Neural progenitor cell (in vitro differentiated cells): ENCODE results near the gene CKMT2. TPM values are rescaled to one million over a fixed set of nuclear protein-coding genes. Genes with fewer than 3 reads are reported as not detected.

Experiments
- DNase-seq: peaks from one replicate; pipeline ENCODE4 v3.0.0-alpha.2; 2016; ENCODE audit warnings: low spot score
- H2AFZ ChIP-seq: fragments of 200-600 bp; sonication (generic); replicated peaks from 2 replicates; pipeline ENCODE4 v1.6.1; 2016; ENCODE audit warnings: antibody characterized with exemption
- H3F3A ChIP-seq: fragments of 200-600 bp; sonication (generic); 2 replicates; pipeline ENCODE4 v1.6.1; 2016; ENCODE audit warnings: antibody characterized with exemption, low read depth
- H3K27ac ChIP-seq: fragments of 200-600 bp; sonication (generic); 2 replicates; pipeline ENCODE4 v1.5.1; 2016; ENCODE audit warnings: mild to moderate bottlenecking
- H3K27me3 ChIP-seq: fragments of 200-600 bp; sonication (generic); 2 replicates; pipeline ENCODE4 v1.6.1; 2016; ENCODE audit warnings: mild to moderate bottlenecking, moderate library complexity
- H3K36me3 ChIP-seq: fragments of 200-600 bp; sonication (generic); 2 replicates; pipeline ENCODE4 v1.5.1; 2016
- H3K4me1 ChIP-seq: fragments of 200-600 bp; sonication (generic); 2 replicates; pipeline ENCODE4 v1.6.1; 2016; ENCODE audit warnings: mixed run types
- H3K4me2 ChIP-seq: fragments of 200-600 bp; sonication (generic); 2 replicates; pipeline ENCODE4 v1.6.1; 2016
- H3K4me3 ChIP-seq: fragments of 200-600 bp; sonication (generic); 2 replicates; pipeline ENCODE4 v1.5.1; 2016
- H3K79me2 ChIP-seq: fragments of 200-600 bp; sonication (generic); 2 replicates; pipeline ENCODE4 v1.6.1; 2016; ENCODE audit warnings: low read depth
- H3K9ac ChIP-seq: fragments of 200-600 bp; sonication (generic); 2 replicates; pipeline ENCODE4 v1.6.1; 2016
- H3K9me3 ChIP-seq: fragments of 200-600 bp; sonication (generic); 2 replicates; pipeline ENCODE4 v1.5.1; 2016; ENCODE audit warnings: low read depth
- H4K20me1 ChIP-seq: fragments of 200-600 bp; sonication (generic); 2 replicates; pipeline ENCODE4 v1.6.1; 2016; ENCODE audit warnings: low read depth
- H3K27ac Mint-ChIP-seq: 3 replicates; pipeline ENCODE4 v1.8.0; 2021; ENCODE audit warnings: mixed read lengths
- H3K27me3 Mint-ChIP-seq: 2 replicates; pipeline ENCODE4 v1.8.0; 2022; ENCODE audit warnings: low read depth, mild to moderate bottlenecking, inconsistent platforms, moderate library complexity, mixed read lengths; ENCODE audit not compliant: insufficient read depth
- H3K36me3 Mint-ChIP-seq: 3 replicates; pipeline ENCODE4 v1.8.0; 2021; ENCODE audit warnings: mixed read lengths
- H3K4me1 Mint-ChIP-seq: 3 replicates; pipeline ENCODE4 v1.8.0; 2021; ENCODE audit warnings: mixed read lengths
- H3K4me3 Mint-ChIP-seq: 3 replicates; pipeline ENCODE4 v1.8.0; 2021; ENCODE audit warnings: mild to moderate bottlenecking, moderate library complexity, mixed read lengths
- H3K9me3 Mint-ChIP-seq: 3 replicates; pipeline ENCODE4 v1.8.0; 2020; ENCODE audit warnings: mixed read lengths
- CTCF ChIP-seq: fragments of 200-600 bp; sonication (generic); IDR thresholded peaks from 2 replicates; pipeline ENCODE4 v1.5.1; 2017; ENCODE audit warnings: antibody characterized with exemption, mild to moderate bottlenecking
- EZH2 ChIP-seq: fragments of 200-600 bp; sonication (generic); IDR thresholded peaks from 2 replicates; pipeline ENCODE4 v1.6.1; 2017; ENCODE audit warnings: antibody characterized with exemption, mild to moderate bottlenecking, moderate library complexity
- EZH2phosphoT487 ChIP-seq: fragments of 200-600 bp; sonication (generic); IDR thresholded peaks from 2 replicates; pipeline ENCODE4 v1.6.1; 2017; ENCODE audit warnings: antibody characterized with exemption
- small RNA-seq: library from RNA; depleted of rRNA; stranded (forward); fragments of <200 nt; gene quantifications from one replicate; pipeline ENCODE3, GENCODE V24; 2015
- total RNA-seq: library from RNA; depleted of rRNA; stranded (reverse); fragments of >200 nt; gene quantifications from 2 replicates; pipeline ENCODE4 v1.2.3, GENCODE V29; 2015; ENCODE audit warnings: low replicate concordance

Gene CKMT2
- total RNA-seq, 1 donor from 2014 or later, result not detected

- Histone ChIP-seq H4K20me1 (no peaks in the 10 kb centered on the region), H3K4me1 (no peaks in the 10 kb centered on the region), H3K4me3 (no peak overlapping the region), H3K4me2 (no peak overlapping the region), H3K79me2 (no peaks in the 10 kb centered on the region), H2AFZ (no peak overlapping the region), H3F3A (peaks cover 11% of the 10 kb centered on the region), H3K9me3 (no peaks in the 10 kb centered on the region), H3K27me3 (no peaks in the 10 kb centered on the region), H3K27ac (no peak overlapping the region), H3K36me3 (peaks cover 14% of the 10 kb centered on the region), H3K9ac (no peak overlapping the region)
- peaks cover 13% of the 10 kb centered on the region for H3K36me3 Mint-ChIP-seq
- no peaks in the 10 kb centered on the region for H3K27me3 Mint-ChIP-seq
- no peaks in the 10 kb centered on the region for H3K4me1 Mint-ChIP-seq
- no peak overlapping the region for H3K27ac Mint-ChIP-seq
- no peak overlapping the region for H3K4me3 Mint-ChIP-seq
- DNase-seq, result no peak
- H3K9me3 Mint-ChIP-seq, result no peaks in the 10 kb centered on the region
- no peak for TF ChIP-seq CTCF
- TF ChIP-seq EZH2phosphoT487, result no peak
- TF ChIP-seq EZH2, result no peak
These were observed 81.5 kb downstream of the CKMT2 start for GRCh38 chr5:81314581-81314980.

- Histone ChIP-seq H3K27me3 (no peaks in the 10 kb centered on the region), H3K27ac (no peak overlapping the region), H4K20me1 (no peaks in the 10 kb centered on the region), H3K4me1 (no peaks in the 10 kb centered on the region), H3K36me3 (peaks cover 14% of the 10 kb centered on the region), H3K4me3 (no peak overlapping the region), H3K79me2 (no peaks in the 10 kb centered on the region), H3K4me2 (no peak overlapping the region), H3F3A (peaks cover 11% of the 10 kb centered on the region), H2AFZ (no peak overlapping the region), H3K9me3 (no peaks in the 10 kb centered on the region), H3K9ac (no peak overlapping the region)
- Mint-ChIP-seq H3K9me3 (no peaks in the 10 kb centered on the region), H3K27ac (no peak overlapping the region), H3K27me3 (no peaks in the 10 kb centered on the region), H3K4me3 (no peak overlapping the region), H3K36me3 (peaks cover 11% of the 10 kb centered on the region), H3K4me1 (no peaks in the 10 kb centered on the region)
- TF ChIP-seq CTCF (no peak), EZH2phosphoT487 (no peak), EZH2 (no peak)
- no peak for DNase-seq
These were observed 82.2 kb downstream of the CKMT2 start for GRCh38 chr5:81315336-81315735.

GRCh38 chr5:81315830-81316229, 82.7 kb downstream of the CKMT2 start:
- no peak overlapping the region for H3K27ac ChIP-seq
- H3K4me1 ChIP-seq, result no peaks in the 10 kb centered on the region
- peaks cover 11% of the 10 kb centered on the region for H3F3A ChIP-seq
- no peaks in the 10 kb centered on the region for H3K27me3 ChIP-seq
- H3K9ac ChIP-seq, result no peak overlapping the region
- no peaks in the 10 kb centered on the region for H4K20me1 ChIP-seq
- H3K79me2 ChIP-seq, result no peaks in the 10 kb centered on the region
- no peak for DNase-seq
- no peaks in the 10 kb centered on the region for H3K9me3 ChIP-seq
- Mint-ChIP-seq H3K27ac (no peak overlapping the region), H3K36me3 (peaks cover 11% of the 10 kb centered on the region), H3K4me3 (no peak overlapping the region), H3K9me3 (no peaks in the 10 kb centered on the region), H3K27me3 (no peaks in the 10 kb centered on the region), H3K4me1 (no peaks in the 10 kb centered on the region)
- H3K4me3 ChIP-seq, result no peak overlapping the region
- no peak for TF ChIP-seq EZH2phosphoT487
- TF ChIP-seq CTCF, result no peak
- no peak for TF ChIP-seq EZH2
- H3K36me3 ChIP-seq, result peaks cover 14% of the 10 kb centered on the region
- no peak overlapping the region for H3K4me2 ChIP-seq
- no peak overlapping the region for H2AFZ ChIP-seq

Small RNA genes within 50 kb of the gene (small RNA-seq; reads per million reads assigned to genes)
- not detected for gene AC026436.1

Other genes with a start within 250 kb of the CKMT2 start
- 41.3 and 57.4 TPM in 2 replicates for gene ZCCHC9, start 68.3 kb downstream of the CKMT2 start, total RNA-seq
- 1.2 TPM in 1 of 2 replicates, not detected in the other for gene ACOT12, start 160.8 kb downstream of the CKMT2 start, total RNA-seq